HCT116 (cell line): ENCODE measurements around the gene RLN3. TPM values are rescaled to one million over a fixed set of nuclear protein-coding genes. Genes with fewer than 3 reads are reported as not detected.

Source experiments
- ATAC-seq: fragments of 200-7000 bp; cut with Tn5 transposase; 2 replicates; pipeline ENCODE4 v1.9.1; 2020; ENCODE audit warnings: mild to moderate bottlenecking, moderate library complexity
- BruUV-seq: library from RNA; stranded (reverse); fragments of 400-500 nt; replicated peaks from 2 replicates; lab custom pipeline; 2021; lab: Mats Ljungman, UMichigan
- CTCF ChIA-PET: fragments of 300-600 bp; sonication (Branson Sonifier 250); formaldehyde crosslinking; loops from one replicate; lab custom pipeline; 2021; ENCODE audit warnings: antibody characterized with exemption; lab: Charles Lee
- POLR2A ChIA-PET: fragments of 300-600, 350-600 bp; sonication (Branson Sonifier 250); formaldehyde crosslinking; loops from one replicate; lab custom pipeline; 2021; ENCODE audit warnings: antibody characterized with exemption; lab: Charles Lee
- RAD21 ChIA-PET, 2 experiments: fragments of 300-600 bp; sonication (Branson Sonifier 250); formaldehyde crosslinking; loops; one replicate each; lab custom pipeline; 2023; ENCODE audit warnings: low total read pairs in 2 of 2; ENCODE audit not compliant: uncharacterized antibody in 2 of 2, unreplicated experiment in 2 of 2, low non-redundant PET in 1 of 2; lab: Charles Lee
- DNase-seq: peaks from one replicate; pipeline ENCODE4 v3.0.0-alpha.2; 2010; ENCODE audit warnings: low read depth, low spot score
- H2AFZ ChIP-seq: fragments of 200-600 bp; shearing (Covaris generic), sonication (generic); 2 replicates; pipeline ENCODE4 v1.6.1; 2017; ENCODE audit warnings: low read depth, mixed run types, mixed read lengths, antibody characterized with exemption, low read length; ENCODE audit not compliant: poor library complexity, severe bottlenecking
- H3K27ac ChIP-seq: 2 replicates; pipeline ENCODE4 v1.5.1; 2012; ENCODE audit warnings: low read depth, low read length
- H3K27me3 ChIP-seq: fragments of 200-600 bp; sonication (generic); 2 replicates; pipeline ENCODE4 v1.6.1; 2016; ENCODE audit warnings: mixed run types, low read length, mixed read lengths; ENCODE audit not compliant: insufficient read depth
- H3K36me3 ChIP-seq, 2 experiments: fragments of 200-500 bp in 1 of 2; fragments of 200-600 bp in 1 of 2; sonication (Bioruptor generic) in 1 of 2; sonication (generic) in 1 of 2; 2 replicates each; pipeline versions ENCODE4 v1.5.1 to v1.6.1; 2014 to 2016; ENCODE audit warnings: low read length in 2 of 2, inconsistent platforms in 1 of 2, mixed read lengths in 1 of 2, mixed run types in 1 of 2; ENCODE audit not compliant: insufficient read depth in 2 of 2, control insufficient read depth in 1 of 2
- H3K4me1 ChIP-seq, 2 experiments: fragments of 200-600 bp in 1 of 2; sonication (generic) in 1 of 2; 2 replicates each; pipeline versions ENCODE4 v1.5.1 to v1.6.1; 2012 to 2017; ENCODE audit warnings: low read length in 2 of 2, inconsistent platforms in 1 of 2, mild to moderate bottlenecking in 1 of 2, mixed read lengths in 1 of 2, mixed run types in 1 of 2, moderate library complexity in 1 of 2; ENCODE audit not compliant: insufficient read depth in 2 of 2, control insufficient read depth in 1 of 2
- H3K4me2 ChIP-seq: fragments of 200-600 bp; sonication (generic); 2 replicates; pipeline ENCODE4 v1.6.1; 2017; ENCODE audit warnings: mixed run types, low read length, mixed read lengths
- H3K4me3 ChIP-seq, 2 experiments: fragments of 200-600 bp in 1 of 2; sonication (generic) in 1 of 2; replicated peaks in 1 of 2; 2 replicates each; pipeline ENCODE4 v1.5.1; 2011 to 2016; ENCODE audit warnings: low read length in 2 of 2, control low read depth in 1 of 2, low read depth in 1 of 2, mild to moderate bottlenecking in 1 of 2, mixed read lengths in 1 of 2, mixed run types in 1 of 2
- H3K79me2 ChIP-seq: fragments of 200-600 bp; sonication (generic); 2 replicates; pipeline ENCODE4 v1.6.1; 2017; ENCODE audit warnings: mild to moderate bottlenecking, mixed run types, low read length, moderate library complexity, mixed read lengths; ENCODE audit not compliant: insufficient read depth
- H3K9ac ChIP-seq: fragments of 200-600 bp; sonication (generic); 2 replicates; pipeline ENCODE4 v1.6.1; 2016; ENCODE audit warnings: low read length, mixed read lengths
- H3K9me2 ChIP-seq: fragments of 200-600 bp; sonication (generic), shearing (Covaris generic); 2 replicates; pipeline ENCODE4 v1.6.1; 2017; ENCODE audit warnings: mixed run types, mild to moderate bottlenecking, moderate library complexity; ENCODE audit not compliant: insufficient read depth
- H3K9me3 ChIP-seq, 2 experiments: fragments of 200-500 bp in 1 of 2; fragments of 200-600 bp in 1 of 2; sonication (Bioruptor generic) in 1 of 2; sonication (generic) in 1 of 2; 2 replicates each; pipeline ENCODE4 v1.6.1; 2014 to 2017; ENCODE audit warnings: low read length in 2 of 2, mixed read lengths in 2 of 2, inconsistent platforms in 1 of 2, low read depth in 1 of 2, mild to moderate bottlenecking in 1 of 2, mixed run types in 1 of 2, moderate library complexity in 1 of 2; ENCODE audit not compliant: control insufficient read depth in 1 of 2, insufficient read depth in 1 of 2
- H4K20me1 ChIP-seq: fragments of 200-600 bp; sonication (generic), shearing (Covaris generic); 2 replicates; pipeline ENCODE4 v1.6.1; 2017; ENCODE audit warnings: mixed run types, mild to moderate bottlenecking, moderate library complexity; ENCODE audit not compliant: insufficient read depth
- CTCF ChIP-seq, 3 experiments: fragments of 200-600 bp in 1 of 3; sonication (generic) in 1 of 3; IDR thresholded peaks in 2 of 3; conservative IDR thresholded peaks in 1 of 3; 2 replicates each; pipeline ENCODE4 v1.5.1; 2012 to 2017; ENCODE audit warnings: low read depth in 2 of 3, low read length in 2 of 3, antibody characterized with exemption in 1 of 3, borderline replicate concordance in 1 of 3, control low read depth in 1 of 3, mild to moderate bottlenecking in 1 of 3, mixed read lengths in 1 of 3, mixed run types in 1 of 3, moderate library complexity in 1 of 3; ENCODE audit not compliant: insufficient read depth in 1 of 3
- EZH2phosphoT487 ChIP-seq: fragments of 200-600 bp; IDR thresholded peaks from 2 replicates; pipeline ENCODE4 v1.6.1; 2018; ENCODE audit warnings: antibody characterized with exemption, borderline replicate concordance
- JUND ChIP-seq: IDR thresholded peaks from 2 replicates; pipeline ENCODE4 v1.6.1; 2012
- POLR2AphosphoS5 ChIP-seq: IDR thresholded peaks from 2 replicates; pipeline ENCODE4 v1.6.1; 2011; ENCODE audit warnings: mild to moderate bottlenecking, low read depth, low read length, moderate library complexity
- RAD21 ChIP-seq: IDR thresholded peaks from 2 replicates; pipeline ENCODE4 v1.6.1; 2012; ENCODE audit warnings: low read depth, mild to moderate bottlenecking
- SIN3A ChIP-seq: IDR thresholded peaks from 2 replicates; pipeline ENCODE4 v1.6.1; 2012; ENCODE audit warnings: low read depth
- SRF ChIP-seq: IDR thresholded peaks from 2 replicates; pipeline ENCODE4 v1.6.1; 2012; ENCODE audit warnings: low read depth
- TCF7L2 ChIP-seq: IDR thresholded peaks from 2 replicates; pipeline ENCODE4 v1.7.0; 2011; ENCODE audit warnings: borderline replicate concordance, inconsistent platforms; ENCODE audit not compliant: insufficient read depth, insufficient read length; ENCODE audit errors: extremely low read depth
- YY1 ChIP-seq: IDR thresholded peaks from 2 replicates; pipeline ENCODE4 v1.6.1; 2011; ENCODE audit warnings: low read length, low read depth, moderate library complexity, mild to moderate bottlenecking; ENCODE audit not compliant: insufficient replicate concordance; ENCODE audit errors: extremely low read depth
- ZBTB33 ChIP-seq: IDR thresholded peaks from 2 replicates; pipeline ENCODE4 v1.6.1; 2011; ENCODE audit warnings: mild to moderate bottlenecking, low read length, moderate library complexity; ENCODE audit not compliant: insufficient replicate concordance; ENCODE audit errors: extremely low read depth
- ZFX ChIP-seq: fragments of 450-650 bp; IDR thresholded peaks from 2 replicates; pipeline ENCODE4 v1.6.1; 2017
- ZNF274 ChIP-seq: fragments of 200-500 bp; sonication (Bioruptor generic); IDR thresholded peaks from 2 replicates; pipeline ENCODE4 v1.6.1; 2014; ENCODE audit warnings: mild to moderate bottlenecking, low read depth, low read length, inconsistent platforms
- intact Hi-C: fragments of 100-400 bp; cut with micrococcal nuclease; formaldehyde crosslinking; loops from 2 replicates; pipeline ENCODE4 v1.10.0; 2022
- total RNA-seq: library from RNA; stranded (reverse); gene quantifications from one replicate; pipeline ENCODE4 v1.2.1, GENCODE V29; 2021; ENCODE audit not compliant: unreplicated experiment
- TF ChIP-seq, protein P1 (sequence below): IDR thresholded peaks from 2 replicates; pipeline ENCODE4 v1.6.1; 2012

RLN3 gene
- total RNA-seq, 1 experiment from 2014 or later, result not detected

- Histone ChIP-seq H3K79me2 (peaks cover 9% of the 10 kb centered on the region; the same call in 1 of the 2 replicates), H4K20me1 (no peaks in the 10 kb centered on the region), H3K36me3 (0 out of 4 replicates have a peak, but pooled peaks cover 0 to 10% of the 10 kb centered on the region in 2 experiments), H3K4me3 (no peak overlapping the region), H3K9me3 (peaks cover 6 to 7% of the 10 kb centered on the region in 2 experiments; a peak in 2 of 4 replicates), H3K9ac (no peak overlapping the region), H3K27me3 (no peaks in the 10 kb centered on the region), H2AFZ (no peak overlapping the region), H3K4me1 (no peaks in the 10 kb centered on the region), H3K4me2 (no peak overlapping the region), H3K27ac (no peak overlapping the region), H3K9me2 (no peaks in the 10 kb centered on the region)
- no TSS peak for BruUV-seq
- POLR2A ChIA-PET, result no interaction called here
- DNase-seq, result no peak
- CTCF ChIA-PET, result no interaction called here
- RAD21 ChIA-PET, result no interaction called here
- no peak for TF ChIP-seq POLR2AphosphoS5
- TF ChIP-seq, protein P1, sequence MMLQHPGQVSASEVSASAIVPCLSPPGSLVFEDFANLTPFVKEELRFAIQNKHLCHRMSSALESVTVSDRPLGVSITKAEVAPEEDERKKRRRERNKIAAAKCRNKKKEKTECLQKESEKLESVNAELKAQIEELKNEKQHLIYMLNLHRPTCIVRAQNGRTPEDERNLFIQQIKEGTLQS, result no peak
- TF ChIP-seq RAD21, result no peak
- no peak for TF ChIP-seq SIN3A
- TF ChIP-seq TCF7L2, result no peak
- TF ChIP-seq ZFX, result no peak
- TF ChIP-seq YY1, result no peak
- no peak for TF ChIP-seq CTCF (IDR thresholded peaks at IDR 0.05 in 2 of 3, conservative IDR thresholded peaks at IDR 0.05 in 1 of 3; ENCODE audit: borderline replicate concordance in 1 of 3, insufficient read depth in 1 of 3, low read depth in 2 of 3, low read length in 2 of 3)
- no peak for TF ChIP-seq SRF
- TF ChIP-seq ZNF274, result no peak
- TF ChIP-seq ZBTB33, result no peak
- no peak for TF ChIP-seq JUND
- no peak for TF ChIP-seq EZH2phosphoT487
- ATAC-seq, result no peak
- intact Hi-C loops, result no loop called here
Observed at GRCh38 chr19:13998426-13998825, 29.5 kb upstream of the RLN3 start.
